GM10266 (cell line): ENCODE measurements around the gene RLN1.
A peak's percentile ranks its signal among the peaks of the same experiment; 100 is the strongest.
"Not testable (repeated sequence)": the region's sequence is repeated elsewhere in the genome, so short reads cannot be mapped to it uniquely, and the experiment has no call there.

Experiments
- DNase-seq: peaks from one replicate; pipeline ENCODE4 v3.0.0; 2012; ENCODE audit errors: extremely low spot score
- CTCF ChIP-seq: IDR thresholded peaks from 2 replicates; pipeline ENCODE4 v1.5.1; 2012; ENCODE audit warnings: mild to moderate bottlenecking, low read depth; ENCODE audit not compliant: control insufficient read depth, insufficient read depth; ENCODE audit errors: missing control alignments

RLN1 gene

GRCh38 chr9:5338992-5339981, at the start of gene RLN1:
RLN1 (minus strand) TSS chr9:5339876; CDS start chr9:5339746, 130 bp downstream.
- DNase-seq = not testable (repeated sequence)

GRCh38 chr9:5389109-5389732, 49.5 kb upstream of the RLN1 start:
- no peak for TF ChIP-seq CTCF
- DNase-seq = peak; percentile 20

- DNase-seq = no peak
Measured at GRCh38 chr9:5388026-5388819, 48.5 kb upstream of the RLN1 start.

GRCh38 chr9:5384436-5384835, 44.8 kb upstream of the RLN1 start:
- no peak for TF ChIP-seq CTCF
- no peak for DNase-seq

More at GRCh38 chr9:5388026-5388819, 48.5 kb upstream of the RLN1 start:
- no peak for TF ChIP-seq CTCF

- no peak for DNase-seq
- no peak for TF ChIP-seq CTCF
Measured at GRCh38 chr9:5382479-5382878, 42.8 kb upstream of the RLN1 start.

GRCh38 chr9:5375790-5376477, 36.3 kb upstream of the RLN1 start:
- DNase-seq = no peak
- TF ChIP-seq CTCF = no peak

- no peak for TF ChIP-seq CTCF
Measured at GRCh38 chr9:5375091-5375490, 35.4 kb upstream of the RLN1 start.

More at GRCh38 chr9:5375091-5375490, 35.4 kb upstream of the RLN1 start:
- DNase-seq = no peak
